Activated naive CD8-positive, alpha-beta T cell (primary cell): ENCODE data around the gene PLCL1.
"Not testable (repeated sequence)": the region's sequence is repeated elsewhere in the genome, so short reads cannot be mapped to it uniquely, and the experiment has no call there.

Experiments
- H3K27ac Mint-ChIP-seq: one replicate; pipeline ENCODE4 v1.8.0; 2021; ENCODE audit warnings: mixed read lengths
- H3K27me3 Mint-ChIP-seq: one replicate; pipeline ENCODE4 v1.8.0; 2021; ENCODE audit warnings: mixed read lengths
- H3K36me3 Mint-ChIP-seq: one replicate; pipeline ENCODE4 v1.8.0; 2021; ENCODE audit warnings: mixed read lengths
- H3K4me1 Mint-ChIP-seq: one replicate; pipeline ENCODE4 v1.8.0; 2021; ENCODE audit warnings: low read depth, mixed read lengths
- H3K4me3 Mint-ChIP-seq: one replicate; pipeline ENCODE4 v1.8.0; 2021; ENCODE audit warnings: mild to moderate bottlenecking, mixed read lengths
- H3K9me3 Mint-ChIP-seq: one replicate; pipeline ENCODE4 v1.8.0; 2021; ENCODE audit warnings: low read depth, mixed read lengths

Gene PLCL1

GRCh38 chr2:197801033-197801432 lies 3.4 kb upstream of the PLCL1 start:
- H3K4me3 Mint-ChIP-seq = no peak overlapping the region
- no peaks in the 10 kb centered on the region for H3K36me3 Mint-ChIP-seq
- peaks cover 6% of the 10 kb centered on the region for H3K27me3 Mint-ChIP-seq
- peaks cover 20% of the 10 kb centered on the region for H3K4me1 Mint-ChIP-seq
- no peaks in the 10 kb centered on the region for H3K9me3 Mint-ChIP-seq
- H3K27ac Mint-ChIP-seq = no peak overlapping the region

DNA sequence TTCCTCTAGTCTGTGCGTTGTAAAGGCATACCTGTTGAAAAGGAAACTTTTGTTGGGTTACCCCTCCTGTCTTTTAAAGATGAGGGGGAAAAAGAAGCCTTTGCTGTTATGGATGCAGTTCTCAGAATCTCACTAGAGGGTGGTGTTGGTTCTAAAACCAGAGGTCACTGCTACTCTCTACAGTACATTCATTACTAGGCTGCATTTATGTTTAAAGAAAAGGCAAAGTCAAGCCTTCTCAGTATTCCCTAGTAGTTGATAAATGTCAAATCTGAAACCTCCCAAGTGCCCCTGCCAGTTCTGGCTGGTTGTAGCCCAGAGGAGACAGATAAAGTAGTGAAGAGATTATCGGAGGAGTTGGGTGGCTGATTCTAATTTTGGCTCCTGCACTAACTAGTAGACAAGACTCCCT lies 1.4 kb upstream of the PLCL1 start:
- Mint-ChIP-seq H3K4me1 (peaks cover 36% of the 10 kb centered on the region), H3K27ac (no peak overlapping the region), H3K9me3 (no peaks in the 10 kb centered on the region), H3K4me3 (peak overlapping the region; percentile 68), H3K36me3 (no peaks in the 10 kb centered on the region), H3K27me3 (peaks cover 4% of the 10 kb centered on the region)

DNA sequence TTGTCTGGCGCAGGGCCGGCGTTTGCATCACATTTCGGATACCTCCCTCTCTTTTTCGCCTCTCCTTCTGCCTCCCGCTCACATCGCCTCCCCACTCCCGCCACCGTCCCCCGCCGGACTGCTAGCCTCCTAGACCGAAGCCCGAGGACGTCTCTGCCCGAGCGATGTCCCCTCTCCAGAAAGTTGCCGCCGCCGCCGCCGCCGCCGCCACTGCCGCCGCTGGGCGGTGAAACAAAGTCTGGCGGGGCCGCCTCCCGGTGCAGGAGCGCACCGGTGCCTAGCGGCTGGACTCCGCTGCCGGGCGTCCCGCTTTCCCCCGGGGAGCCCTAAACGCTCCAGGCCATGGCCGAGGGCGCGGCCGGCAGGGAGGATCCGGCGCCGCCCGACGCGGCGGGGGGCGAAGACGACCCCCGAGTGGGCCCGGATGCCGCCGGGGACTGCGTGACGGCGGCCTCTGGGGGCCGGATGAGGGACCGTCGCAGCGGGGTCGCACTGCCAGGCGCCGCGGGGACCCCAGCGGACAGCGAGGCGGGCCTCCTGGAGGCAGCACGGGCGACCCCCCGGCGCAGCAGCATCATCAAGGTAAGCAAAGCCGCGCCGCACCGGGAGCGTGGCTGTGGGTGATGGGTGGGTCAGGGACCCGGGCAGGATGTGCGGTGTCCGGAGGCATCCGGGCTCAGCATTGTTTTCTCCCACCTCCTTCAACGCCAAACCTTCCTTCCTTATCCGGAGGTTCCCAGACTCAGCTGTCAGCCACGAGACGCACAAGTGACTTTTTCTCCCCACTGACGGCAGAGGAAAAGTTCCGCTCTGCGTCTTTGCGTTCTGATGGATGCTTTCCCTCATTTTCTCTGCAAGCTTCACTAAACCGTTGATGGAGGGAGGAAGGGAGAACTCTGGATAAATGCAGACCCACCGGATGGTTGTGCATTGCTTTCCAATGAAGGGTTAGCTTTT lies 643 bp downstream of the PLCL1 start:
- H3K9me3 Mint-ChIP-seq = no peaks in the 10 kb centered on the region
- H3K4me3 Mint-ChIP-seq = peak overlapping the region; percentile 92
- H3K4me1 Mint-ChIP-seq = peaks cover 50% of the 10 kb centered on the region
- H3K27me3 Mint-ChIP-seq = peaks cover 4% of the 10 kb centered on the region
- peak overlapping the region; percentile 54 for H3K27ac Mint-ChIP-seq
- no peaks in the 10 kb centered on the region for H3K36me3 Mint-ChIP-seq

- peak overlapping the region; percentile 87 for H3K4me3 Mint-ChIP-seq
- H3K9me3 Mint-ChIP-seq = no peaks in the 10 kb centered on the region
- H3K27me3 Mint-ChIP-seq = peaks cover under 1% of the 10 kb centered on the region
- no peaks in the 10 kb centered on the region for H3K36me3 Mint-ChIP-seq
- peak overlapping the region; percentile 43 for H3K27ac Mint-ChIP-seq
- H3K4me1 Mint-ChIP-seq = peaks cover 57% of the 10 kb centered on the region
Observed at GRCh38 chr2:197805715-197806633, 1.6 kb downstream of the PLCL1 start.

GRCh38 chr2:197809064-197809463 lies 4.7 kb downstream of the PLCL1 start:
- peaks cover 50% of the 10 kb centered on the region for H3K4me1 Mint-ChIP-seq

DNA sequence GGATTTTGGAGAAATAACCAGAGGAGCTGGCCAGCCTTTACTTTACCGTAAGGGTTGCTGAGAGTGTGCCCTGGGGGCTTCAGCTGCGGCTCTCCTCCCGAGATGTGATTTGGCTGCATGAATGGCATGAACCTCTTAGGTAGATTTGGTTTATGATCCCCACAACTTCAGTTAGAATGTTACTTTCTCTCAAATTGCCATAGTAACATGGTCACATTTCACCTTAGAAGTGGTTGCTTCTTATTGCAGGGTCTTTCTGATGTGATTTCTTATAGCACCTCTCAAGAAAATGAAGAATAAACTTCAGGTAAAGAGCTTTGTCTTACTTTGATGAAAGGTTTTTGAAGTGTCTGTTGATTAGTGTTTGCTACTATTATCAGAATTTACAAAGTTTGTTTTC lies 5.6 kb downstream of the PLCL1 start:
- no peak overlapping the region for H3K27ac Mint-ChIP-seq
- H3K36me3 Mint-ChIP-seq = peaks cover 5% of the 10 kb centered on the region
- H3K9me3 Mint-ChIP-seq = no peaks in the 10 kb centered on the region
- H3K4me3 Mint-ChIP-seq = no peak overlapping the region
- no peaks in the 10 kb centered on the region for H3K27me3 Mint-ChIP-seq
- H3K4me1 Mint-ChIP-seq = peaks cover 55% of the 10 kb centered on the region

More at GRCh38 chr2:197809064-197809463, 4.7 kb downstream of the PLCL1 start:
- Mint-ChIP-seq H3K36me3 (peaks cover 3% of the 10 kb centered on the region), H3K27ac (peak overlapping the region; percentile 70), H3K27me3 (no peaks in the 10 kb centered on the region), H3K9me3 (no peaks in the 10 kb centered on the region), H3K4me3 (peak overlapping the region; percentile 27)

DNA sequence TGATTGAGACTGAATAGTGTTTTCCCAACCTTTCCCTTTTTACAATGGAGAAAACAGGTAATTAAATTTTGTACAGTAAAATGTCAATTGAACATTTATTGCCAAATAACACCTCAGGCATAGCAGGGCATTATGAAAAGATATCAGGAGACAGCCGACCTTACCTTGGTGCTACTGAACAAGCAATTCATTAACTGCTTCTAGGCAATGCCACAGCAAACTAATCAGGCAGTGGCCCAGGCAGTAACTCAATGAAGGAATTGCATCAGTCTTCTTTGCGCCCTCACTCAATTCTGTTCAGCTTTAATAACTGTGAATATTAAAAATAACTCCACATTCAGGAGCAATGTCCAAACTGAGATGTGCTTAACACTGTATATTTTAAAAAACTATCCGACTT lies 6.1 kb downstream of the PLCL1 start:
- H3K27ac Mint-ChIP-seq = no peak overlapping the region
- peaks cover 54% of the 10 kb centered on the region for H3K4me1 Mint-ChIP-seq
- H3K4me3 Mint-ChIP-seq = no peak overlapping the region
- no peaks in the 10 kb centered on the region for H3K9me3 Mint-ChIP-seq
- no peaks in the 10 kb centered on the region for H3K27me3 Mint-ChIP-seq
- peaks cover 6% of the 10 kb centered on the region for H3K36me3 Mint-ChIP-seq

DNA sequence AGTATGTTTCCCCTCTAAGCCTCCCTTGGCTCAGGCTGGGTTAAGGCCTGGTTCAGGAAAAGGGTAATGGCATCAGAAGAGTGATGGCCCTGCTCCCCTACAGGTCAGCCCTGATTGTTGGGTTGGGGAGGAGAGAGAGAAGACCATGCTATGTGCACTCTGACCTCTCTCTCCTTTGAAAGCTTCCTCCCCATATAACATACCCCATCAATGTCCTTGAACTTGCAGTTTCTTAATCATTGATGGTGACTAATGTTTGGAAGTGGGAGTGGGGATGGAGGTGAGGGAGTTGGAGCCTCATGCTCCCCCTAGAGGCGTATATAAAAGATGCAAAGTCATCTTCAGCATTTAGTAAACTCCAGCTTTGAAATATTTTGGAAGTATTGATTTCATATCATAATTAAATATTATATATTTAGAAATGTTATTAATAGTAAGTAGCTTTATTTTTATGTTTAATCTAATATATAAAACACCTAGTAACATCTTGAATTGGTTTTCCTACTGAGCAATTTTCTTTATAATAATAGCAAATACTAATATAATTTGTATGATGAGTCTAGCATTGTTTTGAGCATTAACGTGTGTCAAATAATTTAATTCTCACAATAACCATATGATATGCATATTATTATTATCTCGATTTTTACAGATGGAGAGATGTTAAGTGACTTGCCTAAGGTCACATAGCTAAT lies 8.8 kb downstream of the PLCL1 start:
- Mint-ChIP-seq H3K4me3 (no peak overlapping the region), H3K27me3 (no peaks in the 10 kb centered on the region), H3K27ac (no peak overlapping the region), H3K36me3 (peaks cover 8% of the 10 kb centered on the region), H3K4me1 (peaks cover 34% of the 10 kb centered on the region), H3K9me3 (no peaks in the 10 kb centered on the region)

DNA sequence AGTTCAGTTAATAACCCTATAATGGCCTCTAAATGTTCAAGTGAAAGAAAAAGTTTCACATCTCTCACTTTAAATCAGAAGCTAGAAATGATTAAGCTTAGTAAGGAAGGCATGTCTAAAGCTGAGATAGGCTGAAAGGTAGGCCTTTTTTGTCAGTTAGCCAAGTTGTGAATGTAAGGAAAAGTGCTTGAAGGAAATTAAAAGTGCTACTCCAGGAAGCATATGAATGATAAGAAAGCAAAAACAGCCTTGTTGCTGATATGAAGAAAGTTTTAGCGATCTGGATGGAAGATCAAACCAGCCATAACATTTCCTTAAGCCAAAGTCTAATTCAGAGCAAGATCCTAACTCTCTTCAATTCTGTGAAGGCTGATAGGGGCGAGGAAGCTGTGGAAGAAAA lies 10.1 kb downstream of the PLCL1 start:
- H3K27me3 Mint-ChIP-seq = no peaks in the 10 kb centered on the region
- peaks cover 29% of the 10 kb centered on the region for H3K4me1 Mint-ChIP-seq
- H3K4me3 Mint-ChIP-seq = no peak overlapping the region
- H3K27ac Mint-ChIP-seq = peak overlapping the region; percentile 2
- peaks cover 8% of the 10 kb centered on the region for H3K36me3 Mint-ChIP-seq
- H3K9me3 Mint-ChIP-seq = no peaks in the 10 kb centered on the region

GRCh38 chr2:197821550-197822289 lies 17.3 kb downstream of the PLCL1 start:
- H3K9me3 Mint-ChIP-seq = no peaks in the 10 kb centered on the region
- H3K36me3 Mint-ChIP-seq = peaks cover 5% of the 10 kb centered on the region
- H3K27me3 Mint-ChIP-seq = no peaks in the 10 kb centered on the region
- no peak overlapping the region for H3K27ac Mint-ChIP-seq
- peaks cover 12% of the 10 kb centered on the region for H3K4me1 Mint-ChIP-seq
- no peak overlapping the region for H3K4me3 Mint-ChIP-seq

DNA sequence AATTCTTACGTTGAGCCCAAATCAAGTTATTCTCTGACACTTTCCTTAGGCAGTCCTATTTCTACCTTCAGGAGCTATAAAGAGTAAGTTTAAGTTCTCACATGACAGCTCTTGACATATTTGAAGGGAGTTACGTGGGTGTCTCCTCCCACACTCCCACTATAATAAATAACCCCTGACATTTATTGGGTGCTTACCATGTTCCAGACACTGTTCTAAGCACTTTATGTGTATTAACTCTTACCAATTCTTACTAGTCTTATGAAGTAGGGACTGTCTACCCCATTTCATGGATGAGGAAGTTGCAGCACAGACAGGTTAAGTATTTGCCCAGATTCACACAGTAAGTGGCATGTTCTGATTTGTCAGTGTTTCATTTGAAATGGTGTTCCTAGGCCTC lies 17.9 kb downstream of the PLCL1 start:
- Mint-ChIP-seq H3K36me3 (peaks cover 7% of the 10 kb centered on the region), H3K27ac (no peak overlapping the region), H3K27me3 (no peaks in the 10 kb centered on the region), H3K4me3 (no peak overlapping the region), H3K9me3 (no peaks in the 10 kb centered on the region), H3K4me1 (peaks cover 11% of the 10 kb centered on the region)

DNA sequence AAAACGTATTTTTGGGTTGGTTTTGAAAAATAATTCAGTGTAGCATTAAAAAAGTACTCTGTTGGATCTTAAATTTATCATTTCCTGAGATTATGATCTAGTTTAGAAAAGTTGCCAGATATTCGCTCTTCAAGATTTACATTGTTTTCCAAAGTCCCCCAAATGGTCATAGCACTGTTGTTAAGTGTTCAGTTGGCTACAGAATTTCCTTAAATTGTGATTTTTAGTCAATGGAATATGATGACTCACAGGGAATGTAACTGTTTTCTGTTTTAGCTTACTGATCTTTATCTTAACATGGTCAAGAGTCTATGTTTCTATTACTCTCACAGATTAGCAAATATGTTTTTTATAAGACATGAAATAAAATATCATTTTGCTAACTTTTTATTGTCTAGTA lies 23.2 kb downstream of the PLCL1 start:
- Mint-ChIP-seq H3K9me3 (peaks cover 7% of the 10 kb centered on the region), H3K4me1 (no peaks in the 10 kb centered on the region), H3K27me3 (no peaks in the 10 kb centered on the region), H3K4me3 (no peak overlapping the region), H3K36me3 (peaks cover 9% of the 10 kb centered on the region), H3K27ac (no peak overlapping the region)

DNA sequence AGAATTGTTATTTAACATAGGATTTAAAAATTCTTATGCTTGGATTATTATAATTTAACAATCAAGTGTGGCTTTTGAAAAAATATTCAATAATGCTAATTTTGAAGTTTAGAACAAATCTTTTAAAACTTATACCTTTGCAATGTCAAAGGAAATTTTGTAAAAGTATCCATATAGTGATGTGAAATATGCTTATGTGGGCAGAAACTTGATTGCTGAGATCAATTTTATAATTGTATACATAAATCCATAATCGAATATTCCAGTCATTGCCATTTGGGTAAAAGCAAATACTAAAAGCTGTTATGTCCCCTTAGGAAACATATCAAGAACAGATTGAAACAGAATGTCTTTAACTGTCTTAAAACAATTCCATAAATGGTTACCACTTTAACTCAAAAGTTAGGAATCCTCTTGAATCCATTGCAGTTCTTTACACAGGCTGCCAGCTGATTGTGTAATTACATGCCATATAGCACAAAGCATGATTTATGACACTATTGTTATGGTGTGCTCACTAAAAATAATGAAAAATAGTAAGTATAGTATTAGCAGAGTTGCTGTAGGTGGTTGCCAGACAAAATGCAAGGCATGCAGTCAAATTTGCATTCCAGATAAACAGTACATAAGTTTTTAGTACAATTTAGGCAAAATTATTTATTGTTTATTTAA lies 24.2 kb downstream of the PLCL1 start:
- peaks cover 7% of the 10 kb centered on the region for H3K9me3 Mint-ChIP-seq

DNA sequence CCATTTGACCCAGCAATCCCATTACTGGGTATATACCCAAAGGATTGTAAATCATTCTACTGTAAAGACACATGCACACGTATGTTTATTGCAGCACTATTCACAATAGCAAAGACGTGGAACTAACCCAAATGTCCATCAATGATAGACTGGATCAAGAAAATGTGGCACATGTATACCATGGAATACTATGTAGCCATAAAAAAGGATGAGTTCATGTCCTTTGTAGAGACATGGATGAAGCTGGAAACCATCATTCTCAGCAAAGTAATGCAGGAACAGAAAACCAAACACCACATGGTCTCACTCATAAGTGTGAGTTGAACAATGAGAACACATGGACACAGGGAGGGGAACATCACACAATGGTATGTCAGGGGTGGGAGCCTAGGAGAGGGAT lies 30.4 kb downstream of the PLCL1 start:
- H3K4me1 Mint-ChIP-seq = peaks cover 33% of the 10 kb centered on the region
- not testable (repeated sequence) for H3K9me3 Mint-ChIP-seq, H3K27ac Mint-ChIP-seq, H3K4me3 Mint-ChIP-seq, H3K36me3 Mint-ChIP-seq, H3K27me3 Mint-ChIP-seq

More for the DNA sequence above, 24.2 kb downstream of the PLCL1 start:
- no peak overlapping the region for H3K27ac Mint-ChIP-seq
- H3K4me1 Mint-ChIP-seq = no peaks in the 10 kb centered on the region
- H3K36me3 Mint-ChIP-seq = peaks cover 9% of the 10 kb centered on the region
- no peaks in the 10 kb centered on the region for H3K27me3 Mint-ChIP-seq
- H3K4me3 Mint-ChIP-seq = no peak overlapping the region
